HG03196 (cell line): Measurements from ENCODE around the gene BCAP31.
"Not testable (repeated sequence)": the region's sequence is repeated elsewhere in the genome, so short reads cannot be mapped to it uniquely, and the experiment has no call there.

Experiments
- ATAC-seq: cut with Tn5 transposase; IDR thresholded peaks from one replicate; pipeline ENCODE4 v1.9.1; 2021; ENCODE audit not compliant: unreplicated experiment

Gene BCAP31

GRCh38 chrX:153736071-153736820 lies 12.1 kb upstream of the BCAP31 start:
- ATAC-seq = no peak

- ATAC-seq = no peak
Observed at GRCh38 chrX:153735274-153735673, 11.1 kb upstream of the BCAP31 start.

GRCh38 chrX:153734871-153735270 lies 10.7 kb upstream of the BCAP31 start:
- ATAC-seq = no peak

- no peak for ATAC-seq
Observed at GRCh38 chrX:153733651-153734240, 9.6 kb upstream of the BCAP31 start.

- no peak for ATAC-seq
Observed at GRCh38 chrX:153732401-153732800, 8.2 kb upstream of the BCAP31 start.

GRCh38 chrX:153731845-153732215 lies 7.6 kb upstream of the BCAP31 start:
- no peak for ATAC-seq

GRCh38 chrX:153731117-153731844 lies 7.1 kb upstream of the BCAP31 start:
- no peak for ATAC-seq

- ATAC-seq = not testable (repeated sequence)
Observed at GRCh38 chrX:153730115-153730514, 5.9 kb upstream of the BCAP31 start.

GRCh38 chrX:153728951-153729631 lies 4.9 kb upstream of the BCAP31 start:
- ATAC-seq = no peak

GRCh38 chrX:153728095-153728494 lies 3.9 kb upstream of the BCAP31 start:
- ATAC-seq = no peak

- no peak for ATAC-seq
Observed at GRCh38 chrX:153727123-153727931, 3.1 kb upstream of the BCAP31 start.

GRCh38 chrX:153726286-153727122 lies 2.3 kb upstream of the BCAP31 start:
- peak; percentile 39 for ATAC-seq

- ATAC-seq = no peak
Observed at GRCh38 chrX:153725832-153726285, 1.7 kb upstream of the BCAP31 start.

- ATAC-seq = no peak
Observed at GRCh38 chrX:153725039-153725831, 1.0 kb upstream of the BCAP31 start.

- ATAC-seq = peak; percentile 28
Observed at GRCh38 chrX:153723351-153724251, 586 bp downstream of the BCAP31 start.

- ATAC-seq = no peak
Observed at GRCh38 chrX:153722704-153723350, 1.4 kb downstream of the BCAP31 start.

GRCh38 chrX:153719701-153720100 lies 4.5 kb downstream of the BCAP31 start:
- ATAC-seq = no peak
